Mesendoderm (in vitro differentiated cells): ENCODE results near the gene ZNRF1.

ENCODE experiments used
- DNase-seq: peaks from one replicate; pipeline ENCODE4 v3.0.0; 2013
- H2AK5ac ChIP-seq: 2 replicates; pipeline ENCODE4 v1.6.1; 2013; ENCODE audit warnings: low read length, inconsistent platforms
- H2BK120ac ChIP-seq: 2 replicates; pipeline ENCODE4 v1.6.1; 2013; ENCODE audit warnings: low read depth, mild to moderate bottlenecking, low read length, moderate library complexity, mixed read lengths
- H2BK15ac ChIP-seq: replicated peaks from 2 replicates; pipeline ENCODE4 v1.6.1; 2013; ENCODE audit warnings: low read depth, mild to moderate bottlenecking, moderate library complexity
- H2BK5ac ChIP-seq: 2 replicates; pipeline ENCODE4 v1.6.1; 2013; ENCODE audit warnings: low read length, inconsistent platforms
- H3K18ac ChIP-seq: 2 replicates; pipeline ENCODE4 v1.6.1; 2013; ENCODE audit warnings: mild to moderate bottlenecking, low read length, mixed read lengths
- H3K23ac ChIP-seq: one replicate; pipeline ENCODE4 v1.6.1; 2013; ENCODE audit warnings: low read length
- H3K27ac ChIP-seq: 2 replicates; pipeline ENCODE4 v1.5.1; 2013; ENCODE audit warnings: low read depth, mild to moderate bottlenecking, inconsistent platforms, low read length, moderate library complexity
- H3K27me3 ChIP-seq: 2 replicates; pipeline ENCODE4 v1.6.1; 2013; ENCODE audit warnings: low read length, control low read depth, mild to moderate bottlenecking, inconsistent platforms; ENCODE audit not compliant: insufficient read depth, poor library complexity
- H3K36me3 ChIP-seq: 2 replicates; pipeline ENCODE4 v1.6.1; 2013; ENCODE audit warnings: low read length, inconsistent platforms; ENCODE audit not compliant: control insufficient read depth, insufficient read depth
- H3K4ac ChIP-seq: one replicate; pipeline ENCODE4 v1.6.1; 2013; ENCODE audit warnings: low read depth, mild to moderate bottlenecking, low read length, moderate library complexity
- H3K4me1 ChIP-seq: 2 replicates; pipeline ENCODE4 v1.6.1; 2013; ENCODE audit warnings: low read depth, low read length, inconsistent platforms; ENCODE audit not compliant: control insufficient read depth
- H3K4me2 ChIP-seq: 2 replicates; pipeline ENCODE4 v1.6.1; 2013; ENCODE audit warnings: low read length
- H3K4me3 ChIP-seq: 2 replicates; pipeline ENCODE4 v1.5.1; 2013; ENCODE audit warnings: mild to moderate bottlenecking, low read length
- H3K56ac ChIP-seq: one replicate; pipeline ENCODE4 v1.6.1; 2013; ENCODE audit warnings: low read length
- H3K79me1 ChIP-seq: 2 replicates; pipeline ENCODE4 v1.6.1; 2013; ENCODE audit warnings: low read length, inconsistent platforms
- H3K79me2 ChIP-seq: 2 replicates; pipeline ENCODE4 v1.6.1; 2013; ENCODE audit warnings: mild to moderate bottlenecking, low read length; ENCODE audit not compliant: control insufficient read depth, insufficient read depth
- H3K9ac ChIP-seq: 2 replicates; pipeline ENCODE4 v1.6.1; 2013; ENCODE audit warnings: low read length, inconsistent platforms
- H4K5ac ChIP-seq: one replicate; pipeline ENCODE4 v1.6.1; 2013; ENCODE audit warnings: low read length
- H4K8ac ChIP-seq: one replicate; pipeline ENCODE4 v1.6.1; 2013; ENCODE audit warnings: low read depth, mild to moderate bottlenecking, control low read depth, low read length, moderate library complexity
- WGBS: extraction: QIAGEN DNeasy Blood & Tissue Kit; methylation state at CpG from one replicate; pipeline ENCODE4 v1.1.7; 2013; ENCODE audit warnings: low lambda C conversion rate, missing lambda C conversion rate; ENCODE audit not compliant: insufficient coverage; ENCODE audit errors: extremely low coverage; 5-methylcytosine and 5-hydroxymethylcytosine counted together

Gene ZNRF1

DNA sequence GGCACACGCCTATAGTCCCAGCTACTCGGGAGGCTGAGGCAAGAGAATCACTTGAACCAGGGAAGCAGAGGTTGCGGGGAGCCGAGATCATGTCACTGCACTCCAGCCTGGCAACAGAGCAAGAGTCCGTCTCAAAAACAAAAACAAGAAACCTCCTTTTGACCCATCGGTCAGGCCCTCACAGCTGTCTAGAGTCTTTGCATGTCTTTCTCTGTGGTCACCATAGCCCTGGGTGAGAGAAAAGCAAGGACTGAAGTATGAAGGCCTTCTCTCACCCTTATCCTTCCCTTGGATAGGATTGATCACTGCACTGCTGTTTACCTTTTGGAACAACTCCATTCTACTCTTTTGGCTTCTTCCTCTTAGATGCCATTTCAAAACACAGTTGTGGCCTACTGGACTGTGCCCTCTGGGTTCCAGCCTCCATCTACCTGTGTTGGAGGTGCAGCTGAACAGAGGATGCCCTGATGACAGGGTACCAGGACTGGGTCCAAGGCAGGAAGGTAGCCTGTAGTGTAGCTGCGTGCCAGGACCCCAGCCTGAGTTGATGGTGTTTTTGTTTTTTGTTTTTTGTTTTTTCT is 80.6 kb downstream of the ZNRF1 start:
- no peak overlapping the region for H3K9ac ChIP-seq

DNA sequence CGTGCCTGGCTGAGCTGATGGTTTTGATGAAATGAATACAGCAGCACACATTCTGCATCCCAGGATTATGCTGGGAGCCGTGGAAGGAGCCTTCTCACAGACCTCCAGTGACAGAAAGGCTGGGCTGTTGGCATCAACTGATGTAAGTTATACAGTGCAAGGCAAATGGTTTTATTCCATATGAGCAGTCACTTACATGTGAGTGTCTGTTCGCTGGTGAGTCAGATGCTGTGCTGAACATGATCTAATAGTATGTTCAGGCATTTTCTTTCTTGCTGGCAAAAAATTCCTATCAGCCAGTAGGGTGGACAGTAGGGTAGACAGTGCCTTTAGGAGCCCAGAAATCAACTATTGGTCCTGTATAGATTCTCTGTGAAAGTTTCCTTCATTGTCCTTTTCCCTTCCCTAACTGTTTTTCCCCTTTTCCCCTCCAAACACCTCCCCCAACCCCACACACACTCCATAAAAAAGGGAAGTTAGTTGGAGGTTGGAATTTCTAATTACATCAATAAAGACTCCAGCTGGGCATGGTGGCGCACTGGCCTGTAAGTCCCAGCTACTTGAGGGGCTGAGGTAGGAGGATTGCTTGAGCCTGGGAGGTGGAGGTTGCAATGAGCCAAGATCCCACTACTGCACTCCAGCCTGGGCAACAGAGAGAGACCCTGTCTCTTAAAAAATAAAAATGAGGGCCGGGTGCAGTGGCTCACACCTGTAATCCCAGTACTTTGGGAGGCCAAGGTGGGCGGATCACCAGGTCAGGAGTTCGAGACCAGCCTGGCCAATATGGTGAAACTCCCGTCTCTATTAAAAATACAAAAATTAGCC is 81.6 kb downstream of the ZNRF1 start:
- H4K8ac ChIP-seq, result no peak overlapping the region
- WGBS, result no CpG with 5 or more reads among the region's 8 CpGs
- peaks cover 40% of the 10 kb centered on the region for H3K79me1 ChIP-seq
- H3K4me3 ChIP-seq, result no peak overlapping the region
- H3K56ac ChIP-seq, result no peak overlapping the region
- H3K79me2 ChIP-seq, result peaks cover 37% of the 10 kb centered on the region
- H4K5ac ChIP-seq, result no peak overlapping the region
- H3K36me3 ChIP-seq, result no peaks in the 10 kb centered on the region
- no peak overlapping the region for H2BK120ac ChIP-seq
- H3K4me1 ChIP-seq, result no peaks in the 10 kb centered on the region
- H3K27ac ChIP-seq, result no peak overlapping the region
- DNase-seq, result no peak
- H3K27me3 ChIP-seq, result no peaks in the 10 kb centered on the region
- H3K4ac ChIP-seq, result no peak overlapping the region
- H2AK5ac ChIP-seq, result no peak overlapping the region
- H3K23ac ChIP-seq, result no peak overlapping the region
- no peak overlapping the region for H3K18ac ChIP-seq
- H2BK5ac ChIP-seq, result no peak overlapping the region
- H3K4me2 ChIP-seq, result no peak overlapping the region
- no peak overlapping the region for H2BK15ac ChIP-seq
- no peak overlapping the region for H3K9ac ChIP-seq

More for the DNA sequence above, 80.6 kb downstream of the ZNRF1 start:
- Histone ChIP-seq H3K27ac (no peak overlapping the region), H3K23ac (no peak overlapping the region), H3K56ac (no peak overlapping the region), H2BK120ac (no peak overlapping the region), H3K4ac (no peak overlapping the region), H3K79me1 (peaks cover 42% of the 10 kb centered on the region), H3K18ac (no peak overlapping the region), H3K27me3 (no peaks in the 10 kb centered on the region), H3K4me1 (peaks cover 3% of the 10 kb centered on the region), H2BK15ac (no peak overlapping the region), H4K5ac (no peak overlapping the region), H4K8ac (no peak overlapping the region), H3K79me2 (peaks cover 41% of the 10 kb centered on the region), H3K4me2 (no peak overlapping the region), H2BK5ac (no peak overlapping the region), H3K36me3 (no peaks in the 10 kb centered on the region), H2AK5ac (no peak overlapping the region), H3K4me3 (no peak overlapping the region)
- DNase-seq, result no peak
- no CpG with 5 or more reads among the region's 7 CpGs for WGBS

DNA sequence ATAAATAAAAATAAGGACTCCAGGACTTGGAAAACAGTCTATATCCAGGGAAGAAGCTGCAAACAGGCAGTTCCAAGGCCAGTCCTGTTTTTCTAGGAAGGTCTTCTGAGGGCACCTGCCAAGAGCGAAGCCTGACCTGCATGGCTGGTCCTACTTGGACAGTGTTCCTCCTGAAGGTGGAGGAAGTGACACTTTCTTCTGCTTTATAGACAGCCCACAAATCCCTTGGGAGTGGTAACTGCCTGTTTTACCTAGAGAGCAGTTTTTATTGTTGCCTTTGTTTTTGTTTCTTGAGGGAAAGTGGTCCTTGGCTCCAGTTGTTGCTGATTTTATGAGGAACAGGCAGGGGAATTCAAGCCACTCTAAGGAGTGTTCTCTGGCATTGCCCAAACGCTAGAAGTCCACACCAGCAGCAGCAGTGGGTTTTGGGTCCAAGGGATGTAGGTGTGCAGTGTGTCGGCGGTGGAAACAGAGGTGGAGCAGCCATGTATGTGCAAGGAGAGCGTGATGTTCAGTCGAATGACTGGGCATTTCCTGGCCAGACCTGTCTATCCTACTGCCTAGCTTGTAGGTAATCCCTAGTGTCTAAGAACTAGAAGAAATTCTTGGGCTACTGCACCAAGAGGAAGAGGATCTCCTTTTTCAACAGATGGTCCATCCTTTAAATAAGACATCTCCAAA is 82.5 kb downstream of the ZNRF1 start:
- Histone ChIP-seq H3K18ac (no peak overlapping the region), H3K79me1 (peaks cover 39% of the 10 kb centered on the region), H3K27me3 (no peaks in the 10 kb centered on the region), H3K4me1 (no peaks in the 10 kb centered on the region), H2BK15ac (no peak overlapping the region), H2AK5ac (no peak overlapping the region), H3K56ac (no peak overlapping the region), H3K36me3 (no peaks in the 10 kb centered on the region), H3K4me3 (no peak overlapping the region), H4K8ac (no peak overlapping the region), H3K79me2 (peaks cover 34% of the 10 kb centered on the region), H3K23ac (no peak overlapping the region), H4K5ac (no peak overlapping the region), H2BK5ac (no peak overlapping the region), H3K4ac (no peak overlapping the region), H2BK120ac (no peak overlapping the region), H3K4me2 (no peak overlapping the region), H3K27ac (no peak overlapping the region), H3K9ac (no peak overlapping the region)
- no peak for DNase-seq
- WGBS, result no CpG with 5 or more reads among the region's 6 CpGs

DNA sequence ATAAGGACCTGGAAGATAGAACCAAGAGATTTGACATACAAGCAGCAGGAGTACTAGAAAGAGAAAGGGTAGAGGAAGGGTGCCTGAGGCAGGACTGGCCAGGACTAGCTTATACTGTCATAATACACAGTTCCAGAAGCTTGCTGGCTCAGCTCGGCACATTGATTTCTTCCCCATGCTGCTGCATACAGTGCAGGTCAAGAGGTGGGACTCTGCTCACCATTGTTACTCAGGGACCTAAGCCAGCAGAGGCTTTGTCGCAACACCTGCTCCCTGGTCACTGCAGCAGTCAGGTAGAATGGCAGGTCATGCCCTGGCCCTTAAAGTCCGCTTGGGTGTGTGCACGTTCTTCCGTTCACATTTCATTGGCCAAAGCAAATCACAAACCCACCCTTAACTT is 85.0 kb downstream of the ZNRF1 start:
- Histone ChIP-seq H3K23ac (no peak overlapping the region), H3K79me2 (peaks cover 41% of the 10 kb centered on the region), H2AK5ac (no peak overlapping the region), H3K36me3 (no peaks in the 10 kb centered on the region), H3K4ac (no peak overlapping the region), H2BK15ac (no peak overlapping the region), H3K4me1 (peaks cover 7% of the 10 kb centered on the region), H3K4me2 (no peak overlapping the region), H3K27me3 (no peaks in the 10 kb centered on the region), H4K5ac (no peak overlapping the region), H3K27ac (no peak overlapping the region), H2BK5ac (no peak overlapping the region), H2BK120ac (no peak overlapping the region), H3K56ac (no peak overlapping the region), H3K4me3 (no peak overlapping the region), H4K8ac (no peak overlapping the region), H3K79me1 (peaks cover 45% of the 10 kb centered on the region), H3K18ac (no peak overlapping the region), H3K9ac (no peak overlapping the region)
- DNase-seq, result no peak
- WGBS, result no CpG with 5 or more reads among the region's 5 CpGs

DNA sequence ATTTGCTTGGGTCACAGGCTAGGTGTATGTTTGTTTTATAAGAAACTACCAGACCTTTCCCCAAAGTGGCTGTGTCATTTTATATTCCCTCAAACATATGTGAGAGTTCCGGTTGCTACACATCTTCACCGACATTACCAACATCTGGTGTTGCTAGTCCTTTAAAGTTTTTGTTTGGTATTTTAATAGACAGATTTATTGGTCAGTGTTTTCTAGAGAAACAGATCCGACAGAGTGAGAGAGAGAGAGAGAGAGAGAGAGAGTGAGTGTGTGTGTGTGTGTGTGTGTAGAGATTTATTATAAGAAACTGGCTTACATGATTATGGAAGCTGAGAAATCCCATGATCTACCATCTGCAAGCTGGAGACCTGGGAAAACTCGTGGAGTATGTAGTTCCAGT is 86.7 kb downstream of the ZNRF1 start:
- DNase-seq, result no peak
- Histone ChIP-seq H3K36me3 (no peaks in the 10 kb centered on the region), H4K5ac (no peak overlapping the region), H3K23ac (no peak overlapping the region), H4K8ac (no peak overlapping the region), H3K27me3 (no peaks in the 10 kb centered on the region), H3K27ac (no peak overlapping the region), H3K4ac (no peak overlapping the region), H3K4me2 (no peak overlapping the region), H3K4me1 (peaks cover 7% of the 10 kb centered on the region), H3K79me2 (peaks cover 39% of the 10 kb centered on the region), H3K56ac (no peak overlapping the region), H2AK5ac (no peak overlapping the region), H3K9ac (no peak overlapping the region), H2BK120ac (no peak overlapping the region), H3K4me3 (no peak overlapping the region), H2BK5ac (no peak overlapping the region), H3K79me1 (peaks cover 49% of the 10 kb centered on the region), H2BK15ac (no peak overlapping the region), H3K18ac (no peak overlapping the region)
- no CpG with 5 or more reads among the region's 4 CpGs for WGBS
